Keratinocyte (primary cell): ENCODE data around the gene SOWAHC. TPM values are rescaled to one million over a fixed set of nuclear protein-coding genes. Genes with fewer than 3 reads are reported as not detected.

ENCODE experiments used
- DNase-seq: peaks from one replicate; pipeline ENCODE4 v3.0.0-alpha.2; 2011; ENCODE audit warnings: low read depth, missing footprints, low spot score
- FAIRE-seq: peaks from 2 replicates; lab custom pipeline; 2011; peaks lifted over from hg19 to GRCh38; lab: Jason Lieb, UNC
- H2AFZ ChIP-seq: 2 replicates; pipeline ENCODE4 v1.6.0; 2012; ENCODE audit warnings: low read length, control low read depth, inconsistent platforms; ENCODE audit not compliant: control insufficient read depth
- H3K27ac ChIP-seq: 2 replicates; pipeline ENCODE4 v1.5.1; 2011; ENCODE audit warnings: low read length; ENCODE audit not compliant: control insufficient read depth, insufficient read depth
- H3K27me3 ChIP-seq: 3 replicates; pipeline ENCODE4 v1.6.0; 2011; ENCODE audit warnings: low read length; ENCODE audit not compliant: control insufficient read depth, insufficient read depth; ENCODE audit errors: extremely low read depth
- H3K36me3 ChIP-seq, 2 experiments: 2 replicates in 1 of 2; 3 replicates in 1 of 2; pipeline ENCODE4 v1.5.1; 2011; ENCODE audit warnings: low read length in 2 of 2, mild to moderate bottlenecking in 1 of 2; ENCODE audit not compliant: control insufficient read depth in 2 of 2, insufficient read depth in 2 of 2; ENCODE audit errors: extremely low read depth in 1 of 2
- H3K4me1 ChIP-seq: 3 replicates; pipeline ENCODE4 v1.5.1; 2011; ENCODE audit warnings: low read length; ENCODE audit not compliant: control insufficient read depth, insufficient read depth; ENCODE audit errors: extremely low read depth
- H3K4me2 ChIP-seq: 3 replicates; pipeline ENCODE4 v1.6.0; 2011; ENCODE audit warnings: low read depth, low read length; ENCODE audit not compliant: control insufficient read depth, insufficient read depth; ENCODE audit errors: extremely low read depth
- H3K4me3 ChIP-seq, 3 experiments: fragments of 200-600 bp in 1 of 3; sonication (generic) in 1 of 3; 2 replicates in 2 of 3; 3 replicates in 1 of 3; pipeline ENCODE4 v1.5.1; 2011 to 2016; ENCODE audit warnings: low read length in 3 of 3, mild to moderate bottlenecking in 3 of 3, control low read depth in 2 of 3, inconsistent platforms in 1 of 3, low read depth in 1 of 3, mixed read lengths in 1 of 3, mixed run types in 1 of 3, moderate library complexity in 1 of 3; ENCODE audit not compliant: control insufficient read depth in 2 of 3, insufficient read depth in 2 of 3; ENCODE audit errors: extremely low read depth in 1 of 3
- H3K79me2 ChIP-seq: 2 replicates; pipeline ENCODE4 v1.6.0; 2012; ENCODE audit warnings: low read length; ENCODE audit not compliant: control insufficient read depth, insufficient read depth
- H3K9ac ChIP-seq: 3 replicates; pipeline ENCODE4 v1.6.0; 2011; ENCODE audit warnings: low read length; ENCODE audit not compliant: control insufficient read depth, insufficient read depth; ENCODE audit errors: extremely low read depth
- H3K9me1 ChIP-seq: 3 replicates; pipeline ENCODE4 v1.6.0; 2011; ENCODE audit warnings: low read length; ENCODE audit not compliant: control insufficient read depth, insufficient read depth; ENCODE audit errors: extremely low read depth
- H3K9me3 ChIP-seq: 2 replicates; pipeline ENCODE4 v1.5.1; 2012; ENCODE audit warnings: low read depth, low read length; ENCODE audit not compliant: control insufficient read depth
- H4K20me1 ChIP-seq: 3 replicates; pipeline ENCODE4 v1.6.0; 2011; ENCODE audit warnings: low read length; ENCODE audit not compliant: control insufficient read depth, insufficient read depth; ENCODE audit errors: extremely low read depth
- CTCF ChIP-seq, 3 experiments: IDR thresholded peaks in 1 of 3; conservative IDR thresholded peaks in 1 of 3; optimal IDR thresholded peaks in 1 of 3; 2 replicates in 2 of 3; 3 replicates in 1 of 3; pipeline versions ENCODE3 to v1.5.1; 2011; ENCODE audit warnings: low read length in 3 of 3, mild to moderate bottlenecking in 3 of 3, moderate library complexity in 2 of 3, control low read depth in 1 of 3, inconsistent platforms in 1 of 3; ENCODE audit not compliant: insufficient read depth in 2 of 3; ENCODE audit errors: extremely low read depth in 1 of 3
- EZH2 ChIP-seq: IDR thresholded peaks from one replicate; pipeline ENCODE4 v1.6.1; 2012; ENCODE audit warnings: inconsistent platforms, mild to moderate bottlenecking, low read length, moderate library complexity
- dilution Hi-C: fragments of 300-500 bp; cut with MboI; formaldehyde crosslinking; loops from one replicate; pipeline ENCODE4 v1.7.0; 2020; ENCODE audit warnings: low sequenced_read_pairs; ENCODE audit not compliant: extremely low pct_ligation_motif_present
- polyA plus RNA-seq, 5 experiments: library from polyadenylated mRNA; depleted of rRNA in 3 of 5; stranded (reverse) in 3 of 5; stranded (forward) in 1 of 5; unstranded in 1 of 5; fragments of >200 nt; gene quantifications; 1 replicate in 1 of 5; 2 replicates in 3 of 5; 3 replicates in 1 of 5; pipeline versions ENCODE4 v1.2.1 to v1.2.3, GENCODE V29; 2011 to 2012; ENCODE audit warnings: missing spikeins in 2 of 5, low read depth in 1 of 5, low replicate concordance in 1 of 5

SOWAHC gene
- polyA plus RNA-seq, 1 donor (not counting 4 experiments of a cell fraction or from before 2014, with no cell fraction given) = 22.3 TPM

GRCh38 chr2:109632158-109632789 lies 18.1 kb downstream of the SOWAHC start:
- H3K9me3 ChIP-seq = no peaks in the 10 kb centered on the region
- H3K79me2 ChIP-seq = no peaks in the 10 kb centered on the region
- no peaks in the 10 kb centered on the region for H3K27me3 ChIP-seq
- H3K4me3 ChIP-seq = no peak overlapping the region
- no peak overlapping the region for H3K27ac ChIP-seq
- H4K20me1 ChIP-seq = no peaks in the 10 kb centered on the region
- DNase-seq (no peak), FAIRE-seq (no peak)
- TF ChIP-seq EZH2 (no peak), CTCF (optimal IDR thresholded peaks at IDR 0.05 in 1 of 3, IDR thresholded peaks at IDR 0.05 in 1 of 3, conservative IDR thresholded peaks at IDR 0.05 in 1 of 3; ENCODE audit: extremely low read depth in 1 of 3, insufficient read depth in 2 of 3, low read length in 3 of 3) (no peak)
- H3K4me2 ChIP-seq = no peak overlapping the region
- H2AFZ ChIP-seq = no peak overlapping the region
- H3K4me1 ChIP-seq = peaks cover 7% of the 10 kb centered on the region
- dilution Hi-C loops = no loop called here
- H3K9ac ChIP-seq = no peak overlapping the region
- no peaks in the 10 kb centered on the region for H3K9me1 ChIP-seq
- H3K36me3 ChIP-seq = no peaks in the 10 kb centered on the region

GRCh38 chr2:109633284-109633961 lies 19.3 kb downstream of the SOWAHC start:
- DNase-seq (no peak), FAIRE-seq (no peak)
- H4K20me1 ChIP-seq = no peaks in the 10 kb centered on the region
- no peaks in the 10 kb centered on the region for H3K36me3 ChIP-seq
- dilution Hi-C loops = no loop called here
- no peaks in the 10 kb centered on the region for H3K27me3 ChIP-seq
- no peaks in the 10 kb centered on the region for H3K9me1 ChIP-seq
- TF ChIP-seq EZH2 = no peak
- no peak for TF ChIP-seq CTCF (optimal IDR thresholded peaks at IDR 0.05 in 1 of 3, IDR thresholded peaks at IDR 0.05 in 1 of 3, conservative IDR thresholded peaks at IDR 0.05 in 1 of 3; ENCODE audit: extremely low read depth in 1 of 3, insufficient read depth in 2 of 3, low read length in 3 of 3)
- no peak overlapping the region for H3K4me2 ChIP-seq
- H3K4me1 ChIP-seq = peaks cover 16% of the 10 kb centered on the region
- no peak overlapping the region for H3K4me3 ChIP-seq
- H3K79me2 ChIP-seq = no peaks in the 10 kb centered on the region
- H3K27ac ChIP-seq = no peak overlapping the region
- H3K9ac ChIP-seq = no peak overlapping the region
- no peaks in the 10 kb centered on the region for H3K9me3 ChIP-seq
- no peak overlapping the region for H2AFZ ChIP-seq
